Activated T-helper 2 cell treated with anti-CD3 and anti-CD28 coated beads, Interferon-gamma antibody, Interleukin-2, Interleukin-4, amounts not matched to agents 10 μg/mL and 5 μg/mL and 100 μg/mL, durations not matched to agents 14 hours and 24 hours and 36 hours (primary cell): ENCODE data around the gene WDFY4. TPM values are rescaled to one million over a fixed set of nuclear protein-coding genes. Genes with fewer than 3 reads are reported as not detected.

Source experiments
- DNase-seq: peaks from one replicate; pipeline ENCODE4 v3.0.0; 2021; ENCODE audit warnings: low spot score
- H3K27ac Mint-ChIP-seq: one replicate; pipeline ENCODE4 v1.8.0; 2021; ENCODE audit warnings: mixed read lengths
- H3K27me3 Mint-ChIP-seq: one replicate; pipeline ENCODE4 v1.8.0; 2021; ENCODE audit warnings: low read depth, mixed read lengths
- H3K36me3 Mint-ChIP-seq: one replicate; pipeline ENCODE4 v1.8.0; 2021; ENCODE audit warnings: low read depth, mixed read lengths
- H3K4me1 Mint-ChIP-seq: one replicate; pipeline ENCODE4 v1.8.0; 2021; ENCODE audit warnings: low read depth, mixed read lengths
- H3K4me3 Mint-ChIP-seq: one replicate; pipeline ENCODE4 v1.8.0; 2021; ENCODE audit warnings: low read depth, mild to moderate bottlenecking, moderate library complexity, mixed read lengths
- H3K9me3 Mint-ChIP-seq: one replicate; pipeline ENCODE4 v1.8.0; 2021; ENCODE audit warnings: mixed read lengths
- intact Hi-C: fragments of 100-400 bp; cut with micrococcal nuclease; formaldehyde crosslinking; loops from one replicate; pipeline ENCODE4 v1.15.1; 2023
- total RNA-seq: library from RNA; stranded (reverse); gene quantifications from 2 replicates; pipeline ENCODE4 v1.2.3, GENCODE V29; 2022

Gene WDFY4
- total RNA-seq, 1 donor from 2014 or later = 0.21 TPM

- peaks cover 6% of the 10 kb centered on the region for H3K27me3 Mint-ChIP-seq
- H3K27ac Mint-ChIP-seq = no peak overlapping the region
- no peaks in the 10 kb centered on the region for H3K9me3 Mint-ChIP-seq
- intact Hi-C loops = no loop called here
- DNase-seq = no peak
- H3K4me1 Mint-ChIP-seq = no peaks in the 10 kb centered on the region
- H3K4me3 Mint-ChIP-seq = no peak overlapping the region
- H3K36me3 Mint-ChIP-seq = no peaks in the 10 kb centered on the region
Measured at GRCh38 chr10:48820231-48820630, 135.6 kb downstream of the WDFY4 start.

- no peak for DNase-seq
- Mint-ChIP-seq H3K36me3 (no peaks in the 10 kb centered on the region), H3K27me3 (peaks cover 10% of the 10 kb centered on the region), H3K4me1 (no peaks in the 10 kb centered on the region), H3K9me3 (no peaks in the 10 kb centered on the region), H3K4me3 (no peak overlapping the region), H3K27ac (no peak overlapping the region)
- intact Hi-C loops = no loop called here
Measured at GRCh38 chr10:48820699-48821098, 136.0 kb downstream of the WDFY4 start.

GRCh38 chr10:48821111-48821510 lies 136.4 kb downstream of the WDFY4 start:
- Mint-ChIP-seq H3K4me1 (no peaks in the 10 kb centered on the region), H3K36me3 (no peaks in the 10 kb centered on the region), H3K9me3 (no peaks in the 10 kb centered on the region), H3K27me3 (peaks cover 13% of the 10 kb centered on the region), H3K27ac (no peak overlapping the region), H3K4me3 (no peak overlapping the region)
- intact Hi-C loops = no loop called here
- DNase-seq = no peak

- H3K4me1 Mint-ChIP-seq = no peaks in the 10 kb centered on the region
- H3K36me3 Mint-ChIP-seq = no peaks in the 10 kb centered on the region
- H3K27ac Mint-ChIP-seq = no peak overlapping the region
- peaks cover 12% of the 10 kb centered on the region for H3K27me3 Mint-ChIP-seq
- no peak overlapping the region for H3K4me3 Mint-ChIP-seq
- no peak for DNase-seq
- intact Hi-C loops = no loop called here
- H3K9me3 Mint-ChIP-seq = no peaks in the 10 kb centered on the region
Measured at GRCh38 chr10:48821692-48822091, 137.0 kb downstream of the WDFY4 start.

- no peak overlapping the region for H3K27ac Mint-ChIP-seq
- intact Hi-C loops = no loop called here
- H3K9me3 Mint-ChIP-seq = no peaks in the 10 kb centered on the region
- no peaks in the 10 kb centered on the region for H3K4me1 Mint-ChIP-seq
- no peak for DNase-seq
- H3K36me3 Mint-ChIP-seq = no peaks in the 10 kb centered on the region
- H3K4me3 Mint-ChIP-seq = no peak overlapping the region
- peaks cover 3% of the 10 kb centered on the region for H3K27me3 Mint-ChIP-seq
Measured at GRCh38 chr10:48833674-48834073, 149.0 kb downstream of the WDFY4 start.

- Mint-ChIP-seq H3K36me3 (no peaks in the 10 kb centered on the region), H3K4me1 (no peaks in the 10 kb centered on the region), H3K4me3 (no peak overlapping the region), H3K27ac (no peak overlapping the region), H3K9me3 (no peaks in the 10 kb centered on the region), H3K27me3 (peaks cover 3% of the 10 kb centered on the region)
- no peak for DNase-seq
- intact Hi-C loops = no loop called here
Measured at GRCh38 chr10:48834189-48834965, 149.7 kb downstream of the WDFY4 start.

GRCh38 chr10:48835781-48836180 lies 151.1 kb downstream of the WDFY4 start:
- Mint-ChIP-seq H3K27me3 (peaks cover 3% of the 10 kb centered on the region), H3K27ac (no peak overlapping the region), H3K36me3 (no peaks in the 10 kb centered on the region), H3K9me3 (no peaks in the 10 kb centered on the region), H3K4me1 (no peaks in the 10 kb centered on the region), H3K4me3 (no peak overlapping the region)
- intact Hi-C loops = no loop called here
- no peak for DNase-seq

- no peak for DNase-seq
- Mint-ChIP-seq H3K27ac (no peak overlapping the region), H3K36me3 (no peaks in the 10 kb centered on the region), H3K4me3 (no peak overlapping the region), H3K27me3 (peaks cover 3% of the 10 kb centered on the region), H3K4me1 (no peaks in the 10 kb centered on the region), H3K9me3 (no peaks in the 10 kb centered on the region)
- intact Hi-C loops = no loop called here
Measured at GRCh38 chr10:48836605-48837004, 151.9 kb downstream of the WDFY4 start.

GRCh38 chr10:48838834-48839233 lies 154.2 kb downstream of the WDFY4 start:
- Mint-ChIP-seq H3K27me3 (peaks cover 3% of the 10 kb centered on the region), H3K27ac (no peak overlapping the region), H3K4me3 (no peak overlapping the region), H3K4me1 (no peaks in the 10 kb centered on the region), H3K9me3 (no peaks in the 10 kb centered on the region), H3K36me3 (no peaks in the 10 kb centered on the region)
- no peak for DNase-seq
- intact Hi-C loops = no loop called here

GRCh38 chr10:48839809-48840679 lies 155.4 kb downstream of the WDFY4 start:
- intact Hi-C loops = no loop called here
- Mint-ChIP-seq H3K27me3 (peaks cover 3% of the 10 kb centered on the region), H3K36me3 (no peaks in the 10 kb centered on the region), H3K9me3 (no peaks in the 10 kb centered on the region), H3K4me3 (no peak overlapping the region), H3K27ac (no peak overlapping the region), H3K4me1 (no peaks in the 10 kb centered on the region)
- no peak for DNase-seq

- Mint-ChIP-seq H3K9me3 (no peaks in the 10 kb centered on the region), H3K27me3 (peaks cover 2% of the 10 kb centered on the region), H3K4me1 (no peaks in the 10 kb centered on the region), H3K36me3 (no peaks in the 10 kb centered on the region), H3K4me3 (no peak overlapping the region), H3K27ac (no peak overlapping the region)
- no peak for DNase-seq
- intact Hi-C loops = no loop called here
Measured at GRCh38 chr10:48842231-48842630, 157.6 kb downstream of the WDFY4 start.

- no peak overlapping the region for H3K27ac Mint-ChIP-seq
- H3K4me1 Mint-ChIP-seq = no peaks in the 10 kb centered on the region
- H3K27me3 Mint-ChIP-seq = no peaks in the 10 kb centered on the region
- no peak for DNase-seq
- H3K36me3 Mint-ChIP-seq = no peaks in the 10 kb centered on the region
- no peak overlapping the region for H3K4me3 Mint-ChIP-seq
- intact Hi-C loops = no loop called here
- H3K9me3 Mint-ChIP-seq = no peaks in the 10 kb centered on the region
Measured at GRCh38 chr10:48843198-48843597, 158.5 kb downstream of the WDFY4 start.

- H3K9me3 Mint-ChIP-seq = no peaks in the 10 kb centered on the region
- no peak for DNase-seq
- H3K27me3 Mint-ChIP-seq = no peaks in the 10 kb centered on the region
- H3K4me3 Mint-ChIP-seq = no peak overlapping the region
- no peak overlapping the region for H3K27ac Mint-ChIP-seq
- no peaks in the 10 kb centered on the region for H3K36me3 Mint-ChIP-seq
- no peaks in the 10 kb centered on the region for H3K4me1 Mint-ChIP-seq
- intact Hi-C loops = no loop called here
Measured at GRCh38 chr10:48844616-48845015, 159.9 kb downstream of the WDFY4 start.
